Fibroblast of skin of right biceps (primary cell): ENCODE results near the gene MTMR12.
"Not testable (repeated sequence)": the region's sequence is repeated elsewhere in the genome, so short reads cannot be mapped to it uniquely, and the experiment has no call there.

Source experiments
- DNase-seq: peaks from one replicate; pipeline ENCODE4 v3.0.0-alpha.2; 2013

MTMR12 gene

DNA sequence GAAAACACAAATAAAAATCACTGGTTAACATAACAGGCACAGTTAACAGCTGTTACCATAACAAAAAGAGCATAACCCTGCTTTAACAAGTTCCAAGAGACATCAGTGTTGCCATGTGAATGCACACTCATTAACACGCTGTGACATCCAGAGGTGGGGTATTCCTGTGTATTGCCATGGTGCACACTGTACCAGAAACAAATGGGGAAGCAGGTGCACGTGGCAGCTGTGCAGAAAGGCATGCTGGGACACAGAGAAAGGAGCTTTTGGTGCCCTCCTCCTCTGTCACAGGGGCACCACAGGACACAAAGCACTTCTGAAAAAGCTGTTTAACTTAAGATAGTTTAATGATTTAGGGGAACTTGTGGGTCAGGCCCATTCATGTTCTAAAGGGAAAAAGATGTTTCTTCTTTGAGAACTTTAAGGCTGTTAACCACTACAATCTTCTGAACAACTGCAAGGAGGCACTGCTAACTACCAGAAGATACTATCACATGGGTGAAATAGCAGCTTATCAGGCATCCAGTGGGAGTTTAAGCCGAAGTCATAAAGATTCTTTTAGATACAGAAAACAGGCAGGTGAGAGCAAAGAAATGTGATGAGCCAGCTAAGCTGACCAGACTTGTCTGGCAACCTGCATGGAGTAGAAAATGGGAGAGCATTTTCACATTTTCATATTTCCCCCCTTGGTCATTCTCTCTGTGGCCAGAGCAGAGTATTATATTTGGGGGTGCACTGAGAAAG lies 82.2 kb downstream of the MTMR12 start:
- DNase-seq, result no peak

DNA sequence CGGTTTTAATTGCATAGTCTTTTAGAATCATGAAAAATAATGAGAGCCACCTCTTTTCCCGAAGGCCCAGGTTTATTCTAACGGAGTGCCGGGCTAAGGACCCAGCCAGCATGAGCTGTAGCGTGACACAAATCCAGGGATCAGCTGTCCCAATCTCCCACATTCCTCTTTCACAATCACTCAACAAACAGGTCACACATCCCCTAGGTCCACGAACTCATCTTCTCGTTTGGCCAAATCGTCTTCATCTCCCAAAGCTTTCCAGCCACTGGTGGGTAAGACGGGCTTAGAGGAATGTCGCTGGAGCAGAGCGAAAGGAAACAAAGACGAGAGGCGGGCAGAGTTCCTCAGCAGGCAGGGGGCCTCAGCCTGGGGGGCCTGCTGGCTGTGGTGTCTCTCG lies 83.2 kb downstream of the MTMR12 start:
- no peak for DNase-seq

DNA sequence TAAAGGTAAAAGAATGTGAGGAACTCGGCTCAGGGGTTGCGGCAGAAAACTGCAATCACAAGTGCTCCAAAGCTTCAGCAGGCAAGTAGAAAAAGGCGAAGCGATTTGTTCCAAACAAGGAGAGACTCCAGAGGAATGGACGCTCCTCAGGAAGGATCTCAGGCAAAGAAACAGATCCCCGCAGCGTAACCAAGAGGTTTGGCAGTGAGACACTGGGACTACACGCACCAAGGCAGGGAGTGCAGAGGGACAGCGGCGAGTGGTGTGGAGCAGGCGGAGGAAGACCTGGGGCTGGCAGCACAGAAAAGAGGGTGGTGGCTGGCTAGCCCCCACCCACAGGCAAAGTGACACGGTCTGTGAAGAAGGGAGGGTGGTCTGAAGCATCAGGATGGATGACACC lies 83.9 kb downstream of the MTMR12 start:
- no peak for DNase-seq

DNA sequence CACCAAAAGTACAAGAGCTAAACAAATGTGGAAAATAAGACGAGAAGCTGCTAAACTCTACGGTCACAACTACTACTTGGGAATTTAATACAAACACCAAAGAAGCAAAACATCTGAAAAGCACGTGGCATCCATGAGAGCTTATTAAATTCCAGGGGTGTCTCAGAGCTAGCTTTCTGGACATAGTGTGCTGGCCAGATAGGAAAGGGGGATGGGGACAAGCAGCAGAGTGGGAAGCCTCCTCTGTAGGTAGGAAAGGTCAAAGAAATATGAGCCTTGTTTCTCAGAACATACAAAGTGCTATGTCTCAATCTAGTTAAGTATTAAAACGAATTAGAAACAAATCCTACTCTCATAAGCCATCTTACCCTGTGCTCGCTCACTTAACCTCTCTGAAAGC lies 87.3 kb downstream of the MTMR12 start:
- peak; percentile 45 for DNase-seq

DNA sequence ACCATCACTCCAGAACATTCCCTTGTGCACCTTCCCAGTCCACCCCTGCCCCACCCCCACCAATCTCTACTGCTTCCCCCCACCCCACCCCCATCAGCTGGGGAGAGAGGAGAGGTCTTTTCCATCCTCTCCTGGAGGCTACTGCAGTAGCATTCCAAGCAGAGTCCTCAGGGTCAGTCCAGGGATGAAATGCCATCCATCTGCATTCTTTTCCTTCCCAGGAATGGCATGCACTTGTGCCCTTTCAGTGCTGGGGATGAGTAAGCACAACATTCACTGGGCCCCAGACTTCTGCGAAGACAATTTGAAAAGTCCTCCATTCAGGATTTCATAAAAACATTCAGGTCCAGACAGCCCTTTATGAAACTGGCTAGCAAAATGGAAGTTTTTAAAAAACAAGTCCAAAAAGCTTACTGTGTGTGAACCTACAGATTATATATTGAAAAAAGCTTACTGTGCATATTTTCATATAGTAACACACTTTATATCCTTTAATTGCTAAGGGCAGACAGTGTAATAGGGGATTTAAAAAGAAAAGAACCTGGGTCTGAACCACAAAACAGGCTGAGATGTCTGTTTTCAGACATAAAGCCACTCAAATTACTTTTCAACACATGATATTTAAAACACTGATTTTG lies 88.6 kb downstream of the MTMR12 start:
- DNase-seq, result peak; percentile 79

DNA sequence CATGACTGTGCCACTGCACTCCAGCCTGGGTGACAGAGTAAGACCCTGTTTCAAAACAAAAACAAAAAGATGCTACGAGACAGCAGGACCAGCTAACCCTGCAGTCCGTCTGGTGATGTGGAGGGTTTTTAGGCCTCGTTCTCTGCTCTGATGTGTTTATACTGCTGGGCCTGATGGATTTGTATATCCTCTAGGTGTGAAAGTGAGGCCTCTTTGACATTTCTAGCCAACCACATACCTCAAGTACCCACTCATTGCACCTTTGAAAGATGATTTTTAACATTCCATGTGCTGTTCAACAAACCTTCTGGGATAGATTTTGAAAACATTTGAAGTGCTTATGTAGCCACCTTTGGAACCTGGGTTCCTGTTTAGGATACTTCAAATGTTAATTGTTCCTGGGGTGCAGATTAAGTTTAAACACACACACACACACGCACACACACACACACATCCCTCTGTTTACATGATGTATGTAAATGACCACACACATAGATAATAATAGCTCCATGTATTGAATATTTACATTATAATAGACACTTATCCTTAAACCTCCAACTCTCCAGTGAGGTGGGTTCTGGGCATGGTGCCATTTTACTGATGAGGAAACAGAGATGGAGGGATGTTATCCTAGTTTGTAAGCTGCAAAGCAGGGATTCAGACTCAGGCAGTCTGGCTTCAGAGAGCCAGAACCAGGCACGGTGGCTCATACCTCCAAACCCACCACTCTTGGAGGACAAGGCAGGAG lies 89.8 kb downstream of the MTMR12 start:
- DNase-seq, result peak; percentile 23

DNA sequence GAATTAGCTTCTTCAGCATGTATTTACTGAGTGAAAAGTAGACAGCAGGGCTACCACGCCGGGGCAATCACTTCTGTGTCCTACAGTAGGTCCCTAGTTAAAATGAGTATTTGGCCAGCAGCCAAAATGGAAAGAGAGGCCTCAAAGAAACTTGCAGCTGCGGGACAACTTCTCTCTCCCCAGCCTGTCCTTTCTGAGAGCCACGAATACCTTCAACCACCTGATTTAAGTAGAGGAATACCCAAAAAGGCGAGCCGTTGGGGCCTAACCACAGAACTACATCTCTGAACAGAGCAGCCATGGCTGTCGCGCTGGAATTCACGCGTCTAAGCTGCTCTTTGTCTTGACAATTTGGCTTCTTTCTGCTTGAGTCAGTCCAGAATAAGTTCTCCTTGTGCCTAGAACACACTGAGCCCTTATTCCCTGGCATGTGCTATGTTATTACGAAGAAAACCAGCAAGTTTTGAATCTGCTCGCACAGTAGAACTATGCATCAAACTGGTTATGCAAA lies 94.8 kb downstream of the MTMR12 start:
- peak; percentile 17 for DNase-seq

DNA sequence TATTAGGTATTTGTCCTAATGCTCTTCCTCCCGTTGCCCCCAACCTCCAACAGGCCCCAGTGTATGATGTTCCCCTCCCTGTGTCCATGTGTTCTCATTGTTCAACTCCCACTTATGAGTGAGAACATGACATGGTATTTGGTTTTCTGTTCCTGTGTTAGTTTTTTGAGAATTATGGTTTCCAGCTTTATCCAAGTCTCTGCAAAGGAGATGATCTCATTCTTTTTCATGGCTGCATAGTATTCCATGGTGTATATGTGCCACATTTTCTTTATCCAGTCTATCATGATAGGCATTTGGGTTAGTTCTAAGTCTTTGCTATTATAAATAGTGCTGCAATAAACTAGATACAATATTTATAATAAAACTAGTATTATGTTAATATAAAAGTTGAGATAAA lies 98.4 kb downstream of the MTMR12 start:
- not testable (repeated sequence) for DNase-seq

DNA sequence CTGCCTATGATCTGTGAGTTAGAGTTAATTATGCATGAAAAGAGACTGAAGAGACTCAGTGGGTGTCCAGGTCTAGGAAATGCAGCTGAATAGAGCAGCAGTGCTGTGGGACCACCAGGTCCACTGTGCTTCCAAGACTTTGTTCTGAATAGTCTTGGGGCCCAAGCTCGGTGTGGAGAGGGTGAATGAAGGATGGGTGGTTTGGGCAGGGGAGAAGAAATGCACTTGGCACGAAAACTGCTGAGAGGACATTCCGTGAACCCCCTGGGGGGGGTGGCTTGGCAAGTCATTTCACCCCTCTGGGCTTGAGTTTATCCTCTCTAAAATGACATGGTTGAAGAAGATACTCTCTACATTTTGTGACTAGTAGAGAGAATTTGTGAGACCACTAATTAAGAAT lies 102.6 kb downstream of the MTMR12 start:
- DNase-seq, result no peak

DNA sequence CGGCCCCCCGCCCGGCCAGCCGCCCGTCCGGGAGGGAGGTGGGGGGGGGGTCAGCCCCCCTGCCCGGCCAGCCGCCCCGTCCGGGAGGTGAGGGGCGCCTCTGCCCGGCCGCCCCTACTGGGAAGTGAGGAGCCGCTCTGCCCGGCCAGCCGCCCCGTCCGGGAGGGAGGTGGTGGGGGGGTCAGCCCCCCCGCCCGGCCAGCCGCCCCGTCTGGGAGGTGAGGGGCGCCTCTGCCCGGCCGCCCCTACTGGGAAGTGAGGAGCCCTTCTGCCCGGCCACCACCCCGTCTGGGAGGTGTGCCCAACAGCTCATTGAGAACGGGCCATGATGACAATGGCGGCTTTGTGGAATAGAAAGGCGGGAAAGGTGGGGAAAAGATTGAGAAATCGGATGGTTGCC lies 103.9 kb downstream of the MTMR12 start:
- DNase-seq, result not testable (repeated sequence)

DNA sequence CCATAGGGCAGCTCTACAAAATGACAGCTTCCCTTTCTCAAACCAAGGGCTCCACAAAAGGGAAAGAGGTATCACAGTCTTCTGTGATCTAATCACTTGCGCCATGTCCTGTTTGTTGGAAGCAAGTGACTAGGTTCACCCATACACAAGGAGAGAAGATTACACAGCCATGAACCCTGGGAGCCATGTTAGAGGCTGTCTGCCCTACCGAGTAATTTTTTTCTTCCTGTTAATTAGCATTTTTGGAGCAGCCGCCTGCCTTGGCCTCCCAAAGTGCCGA lies 105.4 kb downstream of the MTMR12 start:
- no peak for DNase-seq

DNA sequence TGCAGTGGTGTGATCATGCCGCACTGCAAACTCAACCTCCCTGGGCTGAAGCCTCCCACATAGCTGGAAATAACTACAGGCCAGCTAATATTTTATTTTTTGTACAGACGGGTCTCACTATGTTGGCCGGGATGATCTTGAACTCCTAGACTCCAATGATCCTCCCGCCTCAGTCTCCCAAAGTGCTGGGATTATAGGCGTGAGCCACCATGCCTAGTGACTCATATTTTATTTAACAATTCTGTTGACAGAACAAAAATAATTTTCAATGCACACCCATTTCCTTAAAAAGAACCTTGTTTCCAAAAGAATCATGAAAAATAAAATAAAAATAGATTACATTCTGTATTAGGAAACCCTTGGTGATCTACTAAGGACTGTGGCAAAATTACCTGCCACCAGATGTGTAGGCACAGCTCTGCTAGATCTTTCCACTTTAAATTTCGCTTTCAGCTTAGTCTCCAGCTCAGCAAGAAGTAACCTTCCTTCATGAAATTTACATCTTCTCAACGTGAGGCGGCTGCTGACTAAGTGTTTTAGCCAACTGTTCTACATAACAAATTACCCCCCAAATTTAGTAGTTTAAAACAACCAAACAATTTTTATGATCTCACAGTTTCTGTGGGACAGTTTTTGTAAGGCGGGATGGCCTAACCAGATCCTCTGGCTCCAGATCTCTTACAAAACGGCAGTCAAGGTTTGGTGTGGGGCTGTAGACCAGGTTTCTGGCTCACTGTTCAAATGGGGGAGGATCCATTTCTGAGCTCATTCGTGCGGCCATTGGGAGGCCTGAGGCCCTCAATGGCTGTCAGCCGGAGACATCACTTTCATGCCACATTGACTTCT lies 106.0 kb downstream of the MTMR12 start:
- no peak for DNase-seq

DNA sequence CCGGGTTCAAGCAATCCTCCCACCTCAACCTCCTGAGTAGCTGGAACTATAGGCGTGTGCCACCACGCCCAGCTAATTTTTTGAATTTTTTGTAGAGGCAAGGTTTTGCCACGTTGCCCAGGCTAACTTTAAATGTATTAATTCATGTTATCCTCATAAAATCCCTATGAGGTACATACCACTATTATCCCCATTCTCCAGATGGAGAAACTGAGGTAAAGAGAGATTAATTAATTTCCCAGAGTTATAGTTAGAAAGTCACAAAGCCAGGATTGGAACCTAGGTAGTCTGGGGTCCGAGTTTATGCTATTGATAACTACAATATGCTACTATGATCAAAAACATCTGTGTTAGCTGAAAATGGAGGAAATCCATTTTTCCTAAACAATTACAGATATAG lies 106.7 kb downstream of the MTMR12 start:
- DNase-seq, result no peak

DNA sequence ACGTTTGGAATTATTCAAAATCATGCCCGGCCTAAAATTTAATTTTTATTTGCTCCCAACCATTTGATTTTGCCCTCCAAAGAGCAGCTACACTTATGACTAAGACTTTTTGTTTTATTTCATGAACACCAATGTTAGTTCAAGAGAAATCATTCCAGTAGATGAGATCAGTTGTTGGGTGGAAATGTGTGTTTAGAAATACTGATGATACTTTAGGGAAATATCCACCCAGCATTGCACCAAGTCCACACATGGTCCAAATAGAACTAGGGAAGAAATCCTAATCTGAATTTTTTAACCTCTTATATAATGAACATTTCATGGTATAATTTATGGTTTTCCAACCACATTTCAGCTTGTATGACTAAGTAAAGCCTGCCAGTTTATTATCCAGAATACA lies 110.3 kb downstream of the MTMR12 start:
- peak; percentile 71 for DNase-seq

DNA sequence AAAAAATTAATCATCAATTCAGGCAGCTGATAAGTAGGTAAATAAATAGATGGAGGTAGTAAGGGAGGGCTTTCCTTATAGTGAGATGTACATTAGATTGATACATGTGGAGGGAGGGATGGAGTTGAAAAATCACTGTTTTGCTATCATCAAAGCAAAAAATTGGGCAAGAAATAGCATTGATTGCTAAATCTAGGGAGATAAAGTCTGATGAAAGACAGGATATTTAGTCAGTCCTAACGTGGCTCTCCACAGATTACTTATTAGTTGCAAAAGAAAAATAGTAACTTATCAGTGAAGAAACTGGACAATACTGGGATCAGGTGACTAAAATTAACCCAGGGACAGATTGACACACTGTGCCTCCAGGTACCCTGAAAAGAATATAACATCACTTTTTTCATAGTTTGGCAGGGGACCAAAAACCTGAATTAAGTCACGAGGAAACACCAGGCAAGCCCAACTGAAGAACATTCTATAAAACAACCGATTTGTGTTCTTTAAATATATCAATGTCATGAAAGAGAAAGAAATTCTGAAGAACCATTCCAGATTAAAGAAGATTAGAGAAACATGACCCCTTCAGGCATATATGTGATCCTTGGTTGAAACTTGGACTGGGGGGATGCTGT lies 111.5 kb downstream of the MTMR12 start:
- DNase-seq, result no peak

DNA sequence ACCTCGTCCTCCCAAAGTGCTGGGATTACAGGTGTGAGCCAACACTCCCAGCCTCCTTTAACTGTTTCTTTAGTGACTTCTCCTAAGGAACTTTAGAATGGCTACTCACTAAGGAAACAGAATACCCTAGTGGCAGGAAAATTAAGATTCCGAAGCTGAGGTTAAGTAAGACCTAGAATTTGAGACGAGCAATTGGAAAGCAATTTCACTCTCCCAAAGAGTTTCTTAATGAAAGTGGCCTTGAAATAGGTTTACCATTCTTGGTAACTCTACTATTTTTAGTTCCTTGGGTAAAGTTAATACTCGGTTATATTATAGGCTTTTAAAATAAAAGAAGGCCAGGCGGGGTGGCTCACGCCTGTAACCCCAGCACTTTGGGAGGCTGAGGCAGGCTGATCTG lies 115.7 kb downstream of the MTMR12 start:
- no peak for DNase-seq

DNA sequence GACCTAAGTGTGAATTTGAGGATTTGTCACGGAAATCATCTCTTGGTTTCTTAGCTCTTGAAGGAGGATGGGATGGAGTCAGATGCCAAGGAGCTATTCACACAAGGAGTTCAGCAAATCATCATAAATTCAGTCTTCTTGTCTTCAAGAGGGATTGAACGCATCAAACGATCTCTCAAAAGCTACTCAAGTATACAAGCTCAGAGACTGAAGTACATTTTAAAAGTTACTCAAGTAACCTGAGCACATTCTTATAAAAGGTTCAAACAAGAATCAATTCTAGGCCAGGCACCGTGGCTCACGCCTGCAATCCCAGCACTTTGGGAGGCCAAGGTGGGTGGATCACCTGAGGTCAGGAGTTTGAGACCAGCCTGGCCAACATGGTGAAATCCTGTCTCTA lies 117.5 kb downstream of the MTMR12 start:
- DNase-seq, result peak; percentile 12

DNA sequence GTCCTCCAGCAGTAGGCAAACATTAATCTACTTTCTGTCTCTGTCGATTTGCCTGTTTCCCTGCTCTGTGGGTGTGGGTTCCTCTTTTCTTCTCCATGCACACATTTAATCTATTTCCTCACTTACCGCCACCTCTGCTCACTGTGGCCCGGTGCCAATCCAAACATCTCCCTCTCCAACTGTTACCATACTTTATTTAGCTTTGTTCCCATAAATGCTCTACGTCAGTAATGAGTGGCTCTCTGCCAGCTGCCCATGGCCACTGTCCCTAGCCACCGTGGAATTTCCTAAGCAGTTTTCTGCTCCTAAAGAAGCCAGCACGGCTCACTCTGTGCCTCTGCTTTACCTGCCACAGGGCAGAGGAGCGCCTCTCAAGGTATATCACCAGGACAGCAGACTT lies 119.1 kb downstream of the MTMR12 start:
- peak; percentile 93 for DNase-seq

DNA sequence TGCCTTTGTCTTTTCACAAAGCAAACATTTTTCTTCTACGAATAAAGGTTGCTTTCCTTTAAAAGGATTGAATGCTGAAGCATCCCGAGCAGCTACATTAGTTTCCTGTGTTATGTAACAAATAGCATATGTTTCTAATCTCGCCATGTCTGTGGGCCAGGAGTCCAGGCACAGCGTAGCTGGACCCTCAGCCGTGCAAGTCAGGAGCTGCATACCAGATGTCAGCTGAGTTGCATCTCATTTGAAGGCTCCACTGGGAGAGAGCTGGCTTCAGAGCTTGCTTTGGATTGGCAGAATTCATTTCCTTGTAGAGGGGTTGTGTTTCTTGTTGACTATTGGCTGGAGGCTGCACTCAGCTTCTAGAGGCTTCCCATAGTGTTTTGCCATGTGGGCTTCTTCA lies 122.6 kb downstream of the MTMR12 start:
- peak; percentile 85 for DNase-seq

DNA sequence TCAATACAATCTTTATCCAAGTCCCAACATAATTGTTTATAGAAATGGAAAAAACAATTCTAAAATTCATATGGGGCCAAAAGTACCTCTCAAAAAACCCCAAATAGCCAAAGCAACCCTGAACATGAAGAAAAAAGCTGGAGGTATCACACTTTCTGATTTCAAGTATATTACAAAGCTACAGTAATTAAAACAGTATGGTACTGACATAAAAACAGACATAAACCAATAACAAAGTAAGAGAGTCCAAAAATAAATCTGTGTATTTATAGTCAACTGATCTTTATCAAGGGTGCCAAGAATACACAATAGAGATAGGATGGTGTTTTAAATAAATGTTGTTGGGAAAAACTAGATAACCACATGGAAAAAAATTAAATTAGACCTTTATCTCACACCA lies 125.1 kb downstream of the MTMR12 start:
- DNase-seq, result no peak

DNA sequence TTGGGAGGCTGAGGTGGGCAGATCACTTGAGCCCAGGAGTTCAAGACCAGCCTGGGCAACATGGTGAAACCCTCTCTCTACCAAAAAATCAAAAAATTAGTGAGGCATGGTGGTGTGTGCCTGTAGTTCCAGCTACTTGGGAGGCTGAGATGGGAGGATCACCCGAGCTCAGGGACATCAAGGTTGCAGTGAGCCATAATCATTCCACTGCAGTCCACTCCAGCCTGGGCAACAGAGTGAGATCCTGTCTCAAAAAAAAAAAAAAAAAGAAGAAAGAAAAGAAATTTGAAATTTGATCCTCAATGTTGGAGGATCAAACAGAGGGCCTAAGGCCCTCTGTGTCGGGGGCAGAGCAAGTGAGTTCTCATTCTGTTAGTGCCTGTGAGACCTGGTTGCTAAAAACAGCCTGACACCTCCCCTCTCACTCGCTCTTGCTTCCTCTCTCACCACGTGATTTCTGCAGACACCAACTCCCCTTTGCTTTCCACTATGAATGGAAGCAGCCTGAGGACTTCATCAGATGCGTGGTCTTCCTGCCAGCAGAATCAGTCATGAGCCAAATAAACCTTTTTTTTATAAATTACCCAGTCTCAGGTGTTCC lies 130.2 kb downstream of the MTMR12 start:
- DNase-seq, result no peak
